Measurements from ENCODE around the gene NRN1L.
A peak's percentile ranks its signal among the peaks of the same experiment; 100 is the strongest.

NRN1L gene

GRCh38 chr16:67880584-67880983 lies 4.1 kb upstream of the NRN1L start:
- no peak overlapping the region for H3K4me2 ChIP-seq (ENCODE audit: low read length)
- H3K4ac ChIP-seq (ENCODE audit: low read depth, low read length) = no peak overlapping the region
- H3K4me3 ChIP-seq (ENCODE audit: low read depth, low read length) = no peak overlapping the region
- no peaks in the 10 kb centered on the region for H3K27me3 ChIP-seq (ENCODE audit: insufficient read depth, low read length)
- H3K36me3 ChIP-seq (ENCODE audit: control insufficient read depth in 1 of 2, insufficient read depth in 2 of 2, low read length in 2 of 2) = peaks cover 80 to 83% of the 10 kb centered on the region in 2 experiments
- H2AK5ac ChIP-seq (ENCODE audit: low read length) = no peak overlapping the region
- no peak overlapping the region for H3K18ac ChIP-seq (ENCODE audit: low read length)
- H3K23ac ChIP-seq (ENCODE audit: low read length) = no peak overlapping the region
- H3K79me1 ChIP-seq (ENCODE audit: low read length) = no peaks in the 10 kb centered on the region
- no peak overlapping the region for H4K8ac ChIP-seq (ENCODE audit: low read depth, low read length)
- H4K12ac ChIP-seq (ENCODE audit: low read depth, low read length) = no peak overlapping the region
- H3K14ac ChIP-seq (ENCODE audit: low read length) = no peak overlapping the region
- peaks cover 6% of the 10 kb centered on the region for H3K9me3 ChIP-seq (ENCODE audit: insufficient read depth, low read depth, low read length)
- H3K9ac ChIP-seq (ENCODE audit: low read length) = no peak overlapping the region
- no peak overlapping the region for H2BK5ac ChIP-seq (ENCODE audit: low read depth, low read length, poor library complexity)
- H2AFZ ChIP-seq (ENCODE audit: insufficient read depth, low read length, poor library complexity) = no peak overlapping the region
- no peak overlapping the region for H3K27ac ChIP-seq (ENCODE audit: low read depth, low read length)
- H4K91ac ChIP-seq (ENCODE audit: low read depth, low read length) = no peak overlapping the region
- no peak for DNase-seq
- no CpG with 5 or more reads among the region's 13 CpGs for WGBS (ENCODE audit: extremely low coverage, insufficient coverage, insufficient read length)
- no peaks in the 10 kb centered on the region for H3K79me2 ChIP-seq (ENCODE audit: control insufficient read depth, insufficient read depth, low read length, poor library complexity)
- H2BK120ac ChIP-seq (ENCODE audit: insufficient read depth, low read length, poor library complexity) = no peak overlapping the region
- H2BK12ac ChIP-seq (ENCODE audit: low read length) = no peak overlapping the region
- peaks cover 20 to 25% of the 10 kb centered on the region in 2 experiments for H3K4me1 ChIP-seq (ENCODE audit: control insufficient read depth in 1 of 2, insufficient read depth in 2 of 2, low read length in 2 of 2)

- WGBS (ENCODE audit: extremely low coverage, insufficient coverage, insufficient read length) = no CpG with 5 or more reads among the region's 21 CpGs
- no peak for DNase-seq
- H4K12ac ChIP-seq (ENCODE audit: low read depth, low read length) = no peak overlapping the region
Measured at GRCh38 chr16:67881621-67882161, 3.0 kb upstream of the NRN1L start.

GRCh38 chr16:67882374-67883145 lies 2.1 kb upstream of the NRN1L start:
- H3K14ac ChIP-seq (ENCODE audit: low read length) = no peak overlapping the region
- no peak overlapping the region for H3K18ac ChIP-seq (ENCODE audit: low read length)
- peaks cover 20 to 25% of the 10 kb centered on the region in 2 experiments for H3K4me1 ChIP-seq (ENCODE audit: control insufficient read depth in 1 of 2, insufficient read depth in 2 of 2, low read length in 2 of 2)
- no peak overlapping the region for H3K27ac ChIP-seq (ENCODE audit: low read depth, low read length)
- no peak overlapping the region for H3K4me2 ChIP-seq (ENCODE audit: low read length)
- H3K4me3 ChIP-seq (ENCODE audit: low read depth, low read length) = no peak overlapping the region
- no peak overlapping the region for H2AK5ac ChIP-seq (ENCODE audit: low read length)
- H2AFZ ChIP-seq (ENCODE audit: insufficient read depth, low read length, poor library complexity) = no peak overlapping the region
- H3K9ac ChIP-seq (ENCODE audit: low read length) = no peak overlapping the region
- no peak for DNase-seq
- H3K36me3 ChIP-seq (ENCODE audit: control insufficient read depth in 1 of 2, insufficient read depth in 2 of 2, low read length in 2 of 2) = peaks cover 68 to 69% of the 10 kb centered on the region in 2 experiments
- H3K27me3 ChIP-seq (ENCODE audit: insufficient read depth, low read length) = no peaks in the 10 kb centered on the region
- H3K4ac ChIP-seq (ENCODE audit: low read depth, low read length) = no peak overlapping the region
- H2BK5ac ChIP-seq (ENCODE audit: low read depth, low read length, poor library complexity) = no peak overlapping the region
- peaks cover 2% of the 10 kb centered on the region for H3K79me1 ChIP-seq (ENCODE audit: low read length)
- peaks cover 4% of the 10 kb centered on the region for H3K9me3 ChIP-seq (ENCODE audit: insufficient read depth, low read depth, low read length)
- no CpG with 5 or more reads among the region's 18 CpGs for WGBS (ENCODE audit: extremely low coverage, insufficient coverage, insufficient read length)
- no peak overlapping the region for H4K12ac ChIP-seq (ENCODE audit: low read depth, low read length)
- no peak overlapping the region for H4K91ac ChIP-seq (ENCODE audit: low read depth, low read length)
- no peaks in the 10 kb centered on the region for H3K79me2 ChIP-seq (ENCODE audit: control insufficient read depth, insufficient read depth, low read length, poor library complexity)
- H2BK12ac ChIP-seq (ENCODE audit: low read length) = no peak overlapping the region
- H4K8ac ChIP-seq (ENCODE audit: low read depth, low read length) = no peak overlapping the region
- no peak overlapping the region for H2BK120ac ChIP-seq (ENCODE audit: insufficient read depth, low read length, poor library complexity)
- no peak overlapping the region for H3K23ac ChIP-seq (ENCODE audit: low read length)

More at GRCh38 chr16:67881621-67882161, 3.0 kb upstream of the NRN1L start:
- Histone ChIP-seq H4K8ac (ENCODE audit: low read depth, low read length) (no peak overlapping the region), H3K9ac (ENCODE audit: low read length) (no peak overlapping the region), H3K79me2 (ENCODE audit: control insufficient read depth, insufficient read depth, low read length, poor library complexity) (no peaks in the 10 kb centered on the region), H2BK12ac (ENCODE audit: low read length) (no peak overlapping the region), H3K27ac (ENCODE audit: low read depth, low read length) (no peak overlapping the region), H3K4ac (ENCODE audit: low read depth, low read length) (no peak overlapping the region), H2BK120ac (ENCODE audit: insufficient read depth, low read length, poor library complexity) (no peak overlapping the region), H3K14ac (ENCODE audit: low read length) (no peak overlapping the region), H2BK5ac (ENCODE audit: low read depth, low read length, poor library complexity) (no peak overlapping the region), H4K91ac (ENCODE audit: low read depth, low read length) (no peak overlapping the region), H2AFZ (ENCODE audit: insufficient read depth, low read length, poor library complexity) (no peak overlapping the region), H3K4me1 (ENCODE audit: control insufficient read depth in 1 of 2, insufficient read depth in 2 of 2, low read length in 2 of 2) (peaks cover 20 to 25% of the 10 kb centered on the region in 2 experiments), H3K4me2 (ENCODE audit: low read length) (no peak overlapping the region), H3K18ac (ENCODE audit: low read length) (no peak overlapping the region), H3K23ac (ENCODE audit: low read length) (no peak overlapping the region), H3K9me3 (ENCODE audit: insufficient read depth, low read depth, low read length) (peaks cover 6% of the 10 kb centered on the region), H2AK5ac (ENCODE audit: low read length) (no peak overlapping the region), H3K79me1 (ENCODE audit: low read length) (peaks cover 2% of the 10 kb centered on the region), H3K27me3 (ENCODE audit: insufficient read depth, low read length) (no peaks in the 10 kb centered on the region), H3K4me3 (ENCODE audit: low read depth, low read length) (no peak overlapping the region), H3K36me3 (ENCODE audit: control insufficient read depth in 1 of 2, insufficient read depth in 2 of 2, low read length in 2 of 2) (peaks cover 76 to 78% of the 10 kb centered on the region in 2 experiments)

GRCh38 chr16:67883146-67883871 lies 1.4 kb upstream of the NRN1L start:
- peak; percentile 56 to 61 for DNase-seq
- Histone ChIP-seq H3K4me2 (ENCODE audit: low read length) (peak overlapping the region; percentile 7), H2AFZ (ENCODE audit: insufficient read depth, low read length, poor library complexity) (no peak overlapping the region), H2AK5ac (ENCODE audit: low read length) (no peak overlapping the region), H2BK5ac (ENCODE audit: low read depth, low read length, poor library complexity) (peak overlapping the region; percentile 7), H3K18ac (ENCODE audit: low read length) (peak overlapping the region; percentile 21), H3K14ac (ENCODE audit: low read length) (peak overlapping the region; percentile 54), H3K79me2 (ENCODE audit: control insufficient read depth, insufficient read depth, low read length, poor library complexity) (no peaks in the 10 kb centered on the region), H2BK120ac (ENCODE audit: insufficient read depth, low read length, poor library complexity) (peak overlapping the region; percentile 18), H3K4ac (ENCODE audit: low read depth, low read length) (no peak overlapping the region), H3K79me1 (ENCODE audit: low read length) (peaks cover 2% of the 10 kb centered on the region), H4K91ac (ENCODE audit: low read depth, low read length) (no peak overlapping the region), H3K27ac (ENCODE audit: low read depth, low read length) (peak overlapping the region; percentile 37), H3K9me3 (ENCODE audit: insufficient read depth, low read depth, low read length) (peaks cover 4% of the 10 kb centered on the region), H4K8ac (ENCODE audit: low read depth, low read length) (peak overlapping the region; percentile 19), H3K27me3 (ENCODE audit: insufficient read depth, low read length) (no peaks in the 10 kb centered on the region), H3K23ac (ENCODE audit: low read length) (no peak overlapping the region), H3K4me1 (ENCODE audit: control insufficient read depth in 1 of 2, insufficient read depth in 2 of 2, low read length in 2 of 2) (peaks cover 20 to 25% of the 10 kb centered on the region in 2 experiments), H3K9ac (ENCODE audit: low read length) (no peak overlapping the region), H3K36me3 (ENCODE audit: control insufficient read depth in 1 of 2, insufficient read depth in 2 of 2, low read length in 2 of 2) (peaks cover 60 to 62% of the 10 kb centered on the region in 2 experiments), H2BK12ac (ENCODE audit: low read length) (peak overlapping the region; percentile 27), H4K12ac (ENCODE audit: low read depth, low read length) (peak overlapping the region; percentile 43), H3K4me3 (ENCODE audit: low read depth, low read length) (no peak overlapping the region)
- no CpG with 5 or more reads among the region's 6 CpGs for WGBS (ENCODE audit: extremely low coverage, insufficient coverage, insufficient read length)
